ENCODE measurements around the gene LRRK1.

- TF ChIP-seq CBX8 (IDR thresholded peaks at IDR 0.05): no peak
- TF ChIP-seq BHLHE40 (IDR thresholded peaks at IDR 0.05; ENCODE audit: low read depth, low read length): no peak
- TF ChIP-seq NFE2L2 (conservative IDR thresholded peaks at IDR 0.05; ENCODE audit: low read length): no peak
- TF ChIP-seq JUNB (IDR thresholded peaks at IDR 0.05): no peak
- TF ChIP-seq RFX5 (IDR thresholded peaks at IDR 0.05): no peak
- no peak for TF ChIP-seq RAD21 (conservative IDR thresholded peaks at IDR 0.05 in 1 of 2, IDR thresholded peaks at IDR 0.05 in 1 of 2)
- TF ChIP-seq CTCF (IDR thresholded peaks at IDR 0.05): no peak
- TF ChIP-seq CEBPB (IDR thresholded peaks at IDR 0.05): no peak
- no peak for TF ChIP-seq JUN (IDR thresholded peaks at IDR 0.05)
- TF ChIP-seq ZNF302 (CRISPR knock-in tag; IDR thresholded peaks at IDR 0.05): no peak
- TF ChIP-seq HDAC2 (IDR thresholded peaks at IDR 0.05): no peak
- no peak for TF ChIP-seq POLR2AphosphoS2 (conservative IDR thresholded peaks at IDR 0.05; ENCODE audit: low read length)
- TF ChIP-seq ESRRA (IDR thresholded peaks at IDR 0.05; ENCODE audit: borderline replicate concordance, low read length): no peak
Measured at GRCh38 chr15:101070502-101071273, 151.5 kb downstream of the LRRK1 start.

Data from A549 (cell line).